Right lobe of liver (tissue), 6 donors: ENCODE results near the gene PDZD2. TPM values are rescaled to one million over a fixed set of nuclear protein-coding genes. Genes with fewer than 3 reads are reported as not detected.

ENCODE experiments used
- ATAC-seq, 4 donors: fragments of 200-7000 bp; cut with Tn5 transposase; one replicate each; pipeline ENCODE4 v1.9.1; 2020; ENCODE audit warnings: mild to moderate bottlenecking in 4 of 4, moderate library complexity in 4 of 4
- DNase-seq, 3 donors: peaks; one replicate each; pipeline ENCODE4 v3.0.0-alpha.2; 2020
- H3K27ac ChIP-seq, 3 donors: fragments of 200-600 bp; one replicate each; pipeline ENCODE4 v1.8.0; 2022
- H3K27me3 ChIP-seq, 2 donors: fragments of 200-600 bp; one replicate each; pipeline ENCODE4 v1.8.0; 2022
- H3K36me3 ChIP-seq, 4 donors: fragments of 200-600 bp; sonication (generic) in 1 of 4; one replicate each; pipeline versions ENCODE4 v1.5.1 to v1.8.0; 2017 to 2022; ENCODE audit warnings: control low read depth in 1 of 4
- H3K4me1 ChIP-seq, 4 donors: fragments of 200-600 bp; sonication (generic) in 1 of 4; one replicate each; pipeline versions ENCODE4 v1.5.1 to v1.8.0; 2017 to 2022; ENCODE audit warnings: control low read depth in 1 of 4
- H3K4me3 ChIP-seq, 3 donors: fragments of 200-600 bp; one replicate each; pipeline ENCODE4 v1.8.0; 2022
- H3K9me3 ChIP-seq, 4 donors: fragments of 200-600 bp; sonication (generic) in 1 of 4; one replicate each; pipeline versions ENCODE4 v1.5.1 to v1.8.0; 2017 to 2022; ENCODE audit warnings: control low read depth in 1 of 4
- POLR2A ChIP-seq: fragments of 450-650 bp; IDR thresholded peaks from one replicate; pipeline ENCODE4 v1.6.1; 2017; ENCODE audit warnings: antibody characterized with exemption, mild to moderate bottlenecking
- WGBS: methylation state at CpG from one replicate; pipeline ENCODE4 v1.1.6; 2018; ENCODE audit warnings: low coverage, low lambda C conversion rate; ENCODE audit not compliant: insufficient coverage; ENCODE audit errors: missing lambda C conversion rate; 5-methylcytosine and 5-hydroxymethylcytosine counted together
- intact Hi-C, 2 donors: fragments of 100-400 bp; cut with DNase I; formaldehyde crosslinking; loops; one replicate each; pipeline versions ENCODE4 v1.11.2 to v1.14.1; 2022
- microRNA-seq, 2 donors: library from miRNA; unstranded; fragments of <30 nt; microRNA quantifications; one replicate each; pipeline ENCODE4, GENCODE V29; 2019 to 2020
- small RNA-seq, 2 experiments: library from RNA; depleted of rRNA; stranded (forward); fragments of <200 nt; gene quantifications; one replicate each; pipeline ENCODE3, GENCODE V24; 2016
- total RNA-seq, 6 experiments: library from RNA; depleted of rRNA in 2 of 6; stranded (reverse); fragments of >200 nt in 2 of 6; fragmentation: NEBNext Ultra II Directional in 3 of 6; extraction: Animal tissue kit (Norgen Biotek cat#: 25700) in 3 of 6; gene quantifications; one replicate each; pipeline versions ENCODE4 v1.1.0 to v1.2.4, GENCODE V29; 2016 to 2023
- TF ChIP-seq, protein P1 (sequence below), 4 donors: fragments of 200-600 bp in 3 of 4; fragments of 450-650 bp in 1 of 4; IDR thresholded peaks; one replicate each; pipeline versions ENCODE4 v1.5.1 to v1.8.0; 2016 to 2022; ENCODE audit warnings: antibody characterized with exemption in 4 of 4, mild to moderate bottlenecking in 2 of 4
- donor health status: DM: no; HTN: yes; CAD: no.
- donor health status: DM: no; HTN: no; CAD: no.
- donor health status: DM: no; HTN: no; CAD: no.
- donor health status: DM: no; HTN: yes; CAD: no.
- donor health status: DM: no; HTN: yes; CAD: no.

The PDZD2 gene
- total RNA-seq, 6 experiments from 2014 or later = 0.43 to 1.9 (median 0.88) TPM

DNA sequence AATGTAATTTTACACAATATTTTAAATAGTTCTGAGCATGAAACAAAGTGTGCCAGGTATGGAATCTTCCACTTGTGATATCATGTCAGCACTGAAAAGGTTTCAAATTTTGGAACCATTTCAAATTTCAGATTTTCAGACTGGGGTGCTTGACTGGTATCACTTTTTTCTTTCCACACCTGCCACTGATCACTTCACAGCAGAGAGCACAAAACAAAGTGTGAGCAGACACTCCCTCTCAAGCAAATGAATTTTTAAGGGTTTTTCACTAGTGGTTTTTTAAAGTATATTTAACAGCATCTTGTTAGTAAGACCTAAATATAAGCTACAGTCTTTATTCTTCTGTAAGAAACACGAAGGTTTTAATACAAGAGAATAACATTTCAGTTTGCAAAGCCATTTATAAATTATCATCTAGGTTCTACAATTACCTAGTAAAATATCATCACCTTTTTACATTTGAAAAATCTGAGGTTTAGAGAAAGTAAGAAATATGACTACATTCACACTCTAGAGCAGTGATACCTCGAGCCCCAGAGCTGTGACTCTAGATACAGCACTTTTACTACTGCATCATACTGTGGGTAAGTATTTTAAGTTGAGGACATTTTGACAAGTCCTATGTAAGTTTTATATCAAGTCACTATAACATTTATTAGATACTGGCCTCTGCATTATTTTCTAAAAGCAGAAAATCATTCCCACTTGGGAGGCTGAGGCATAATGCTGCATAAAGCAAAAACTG, 520.6 kb downstream of the PDZD2 start:
- ATAC-seq = no peak
- no peaks in the 10 kb centered on the region for H3K36me3 ChIP-seq
- intact Hi-C loops = no loop called here
- H3K27me3 ChIP-seq = no peaks in the 10 kb centered on the region
- H3K4me3 ChIP-seq = no peak overlapping the region
- no peak for TF ChIP-seq POLR2A
- TF ChIP-seq, protein P1, sequence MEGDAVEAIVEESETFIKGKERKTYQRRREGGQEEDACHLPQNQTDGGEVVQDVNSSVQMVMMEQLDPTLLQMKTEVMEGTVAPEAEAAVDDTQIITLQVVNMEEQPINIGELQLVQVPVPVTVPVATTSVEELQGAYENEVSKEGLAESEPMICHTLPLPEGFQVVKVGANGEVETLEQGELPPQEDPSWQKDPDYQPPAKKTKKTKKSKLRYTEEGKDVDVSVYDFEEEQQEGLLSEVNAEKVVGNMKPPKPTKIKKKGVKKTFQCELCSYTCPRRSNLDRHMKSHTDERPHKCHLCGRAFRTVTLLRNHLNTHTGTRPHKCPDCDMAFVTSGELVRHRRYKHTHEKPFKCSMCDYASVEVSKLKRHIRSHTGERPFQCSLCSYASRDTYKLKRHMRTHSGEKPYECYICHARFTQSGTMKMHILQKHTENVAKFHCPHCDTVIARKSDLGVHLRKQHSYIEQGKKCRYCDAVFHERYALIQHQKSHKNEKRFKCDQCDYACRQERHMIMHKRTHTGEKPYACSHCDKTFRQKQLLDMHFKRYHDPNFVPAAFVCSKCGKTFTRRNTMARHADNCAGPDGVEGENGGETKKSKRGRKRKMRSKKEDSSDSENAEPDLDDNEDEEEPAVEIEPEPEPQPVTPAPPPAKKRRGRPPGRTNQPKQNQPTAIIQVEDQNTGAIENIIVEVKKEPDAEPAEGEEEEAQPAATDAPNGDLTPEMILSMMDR (IDR thresholded peaks at IDR 0.05) = no peak
- no peak for DNase-seq
- 64% methylated on average over 2 of the region's 2 CpGs for WGBS
- H3K27ac ChIP-seq = no peak overlapping the region
- H3K9me3 ChIP-seq = no peaks in the 10 kb centered on the region
- peaks cover 0 to 30% (median 7%) of the 10 kb centered on the region in 4 donors for H3K4me1 ChIP-seq

DNA sequence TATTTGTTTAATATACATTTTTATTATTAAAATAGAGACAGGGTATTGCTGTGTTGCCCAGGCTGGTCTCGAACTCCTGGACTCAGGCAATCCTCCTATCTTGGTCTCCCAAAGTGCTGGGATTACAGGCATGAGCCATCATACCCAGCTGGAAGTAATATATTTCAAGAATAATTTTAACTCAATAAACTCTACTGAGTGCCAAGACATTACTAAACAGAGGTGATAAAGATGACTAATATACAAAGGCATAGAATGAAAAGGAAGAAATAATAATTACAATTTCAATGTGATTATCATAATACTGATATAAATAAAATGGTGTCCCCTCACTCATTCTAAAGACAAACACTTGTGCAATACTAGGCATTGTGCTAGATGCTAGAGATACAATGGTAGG, 521.3 kb downstream of the PDZD2 start:
- no peak for ATAC-seq
- WGBS = 80% methylated on average over 1 of the region's 1 CpG
- intact Hi-C loops = no loop called here
- Histone ChIP-seq H3K27me3 (no peaks in the 10 kb centered on the region), H3K4me1 (peaks cover 0 to 29% (median 6%) of the 10 kb centered on the region in 4 donors), H3K4me3 (no peak overlapping the region), H3K36me3 (no peaks in the 10 kb centered on the region), H3K27ac (no peak overlapping the region), H3K9me3 (no peaks in the 10 kb centered on the region)
- TF ChIP-seq, protein P1 (IDR thresholded peaks at IDR 0.05) = no peak
- no peak for TF ChIP-seq POLR2A
- DNase-seq = no peak

Small RNAs within 50 kb of the gene (microRNA-seq; reads per million reads assigned to microRNA genes)
- gene MIR4279 = 0 reads per million in 2 donors

Small RNAs within 50 kb of the gene (small RNA-seq; reads per million reads assigned to genes)
- gene AC025458.1 (0 to 0.19 reads per million in 2 experiments), gene MIR4279 (0 reads per million in 2 experiments), gene RF00019 (0 reads per million in 2 experiments), gene RNU6-358P (0 reads per million in 2 experiments), gene RNU6-363P (0 reads per million in 2 experiments), gene RNU6-760P (0 reads per million in 2 experiments)

Other genes with a start within 250 kb of the PDZD2 start
- 10 to 100 TPM; 13.0 to 21.0 (median 18.5) TPM for gene DROSHA, start 107.0 kb upstream of the PDZD2 start, total RNA-seq
- 10 to 100 TPM in 2 of 6 experiments, 1 to 10 TPM in 4; 8.5 to 11.2 (median 9.7) TPM for gene C5orf22, start 106.8 kb upstream of the PDZD2 start, total RNA-seq